ENCODE measurements around the gene SLC16A2. TPM values are rescaled to one million over a fixed set of nuclear protein-coding genes. Genes with fewer than 3 reads are reported as not detected.

Gene SLC16A2
- total and polyA plus RNA-seq, 10 of the 15 experiments (the other 5 are each of a cell fraction or from before 2014, with no cell fraction given) = 0.08 to 0.13 TPM; not detected in 8

GRCh38 chrX:74521961-74522751 lies 100.9 kb downstream of the SLC16A2 start:
- Histone ChIP-seq H3K4me2 (ENCODE audit: control insufficient read depth, insufficient read depth) (no peak overlapping the region), H3K79me2 (ENCODE audit: control insufficient read depth, insufficient read depth, low read length) (no peaks in the 10 kb centered on the region), H3K36me3 (ENCODE audit: control insufficient read depth in 2 of 2, insufficient read depth in 2 of 2, low read length in 1 of 2) (no peaks in the 10 kb centered on the region), H3K9me3 (replicated peaks; ENCODE audit: control insufficient read depth, insufficient read depth, low read length) (no peaks in the 10 kb centered on the region), H3K4me3 (no peak overlapping the region), H3K27ac (ENCODE audit: control insufficient read depth, insufficient read depth) (no peak overlapping the region), H3K27me3 (replicated peaks in 1 of 2; ENCODE audit: control insufficient read depth in 2 of 2, insufficient read depth in 2 of 2, low read length in 1 of 2) (no peaks in the 10 kb centered on the region), H2AFZ (ENCODE audit: control insufficient read depth, low read depth, low read length) (no peak overlapping the region), H4K20me1 (ENCODE audit: control insufficient read depth, insufficient read depth) (no peaks in the 10 kb centered on the region), H3K9ac (ENCODE audit: control insufficient read depth, insufficient read depth, low read length) (no peak overlapping the region), H3K4me1 (ENCODE audit: control insufficient read depth, insufficient read depth, low read length) (no peaks in the 10 kb centered on the region)
- ChIA-PET RAD21 (ENCODE audit: unreplicated experiment) (no interaction called here), CTCF (interaction anchor here (0.5 to 0.8 kb wide), 2 partner anchors 14 to 665 kb away, joined by 3 to 6 read pairs; no protein-coding TSS in a partner anchor), SMC1A (ENCODE audit: uncharacterized antibody, unreplicated experiment) (no interaction called here), POLR2A (no interaction called here)
- intact Hi-C loops (cut with micrococcal nuclease; ENCODE audit: unreplicated experiment) = no loop called here
- ATAC-seq (no peak), FAIRE-seq (peak; percentile 27), DNase-seq (ENCODE audit: low read depth, low spot score) (no peak)
- BruUV-seq (replicated peaks) = no TSS peak
- 43% methylated on average over 9 of the region's 9 CpGs for WGBS (ENCODE audit: insufficient coverage, insufficient replicate concordance, low lambda C conversion rate, missing lambda C conversion rate)
- TF ChIP-seq ZZZ3 (IDR thresholded peaks at IDR 0.05; ENCODE audit: control insufficient read depth, insufficient read length, low read depth) = no peak
- no peak for TF ChIP-seq POLR2A (IDR thresholded peaks at IDR 0.05; ENCODE audit: low read depth, low read length)
- TF ChIP-seq RFX5 (IDR thresholded peaks at IDR 0.05; ENCODE audit: low read depth, low read length) = no peak
- TF ChIP-seq EED (IDR thresholded peaks at IDR 0.05; ENCODE audit: low read depth) = no peak
- no peak for TF ChIP-seq LARP7 (IDR thresholded peaks at IDR 0.05)
- no peak for TF ChIP-seq ZBTB4 (CRISPR knock-in tag; IDR thresholded peaks at IDR 0.05)
- no peak for TF ChIP-seq CBFB (IDR thresholded peaks at IDR 0.05; ENCODE audit: low read depth)
- TF ChIP-seq JUND (IDR thresholded peaks at IDR 0.05; ENCODE audit: low read depth, low read length) = no peak
- TF ChIP-seq ATF3 (IDR thresholded peaks at IDR 0.05; ENCODE audit: borderline replicate concordance, extremely low read depth, low read depth, low read length) = no peak
- in situ Hi-C loops (cut with MboI) = loop anchor here (10.0 kb wide), 1 partner anchor 57 kb away; no protein-coding TSS in a partner anchor
